Gastroesophageal sphincter (tissue), 4 donors: ENCODE measurements around the gene ATP5ME. TPM values are rescaled to one million over a fixed set of nuclear protein-coding genes. Genes with fewer than 3 reads are reported as not detected.

Source experiments
- ATAC-seq: fragments of 150-250 bp; one replicate; pipeline ENCODE4 v1.9.1; 2016; ENCODE audit warnings: mild to moderate bottlenecking, moderate library complexity
- H3K27ac ChIP-seq, 4 donors: fragments of 200-600 bp; sonication (generic) in 3 of 4; 1 replicate in 3 of 4; 2 replicates in 1 of 4; pipeline ENCODE4 v1.5.1; 2016 to 2019
- H3K27me3 ChIP-seq: fragments of 200-600 bp; sonication (generic); one replicate; pipeline ENCODE4 v1.5.1; 2019
- H3K36me3 ChIP-seq, 2 donors: fragments of 200-600 bp; sonication (generic); one replicate each; pipeline ENCODE4 v1.5.1; 2019; ENCODE audit warnings: control low read depth in 1 of 2
- H3K4me1 ChIP-seq, 3 donors: fragments of 200-600 bp; sonication (generic); 1 replicate in 2 of 3; 2 replicates in 1 of 3; pipeline ENCODE4 v1.5.1; 2016 to 2019; ENCODE audit warnings: control low read depth in 2 of 3
- H3K4me3 ChIP-seq, 2 donors: fragments of 200-600 bp; sonication (generic); one replicate each; pipeline ENCODE4 v1.5.1; 2019; ENCODE audit warnings: mild to moderate bottlenecking in 1 of 2, moderate library complexity in 1 of 2
- H3K9me3 ChIP-seq, 3 donors: fragments of 200-600 bp; sonication (generic); one replicate each; pipeline ENCODE4 v1.5.1; 2017 to 2019; ENCODE audit warnings: control low read depth in 2 of 3
- EP300 ChIP-seq: sonication (generic); formaldehyde crosslinking; IDR thresholded peaks from one replicate; pipeline ENCODE4 v1.6.1; 2017; ENCODE audit warnings: antibody characterized with exemption, mild to moderate bottlenecking
- POLR2A ChIP-seq, 2 donors: fragments of 450-650 bp; IDR thresholded peaks; one replicate each; pipeline ENCODE4 v1.6.1; 2017; ENCODE audit warnings: antibody characterized with exemption in 2 of 2, mild to moderate bottlenecking in 2 of 2, moderate library complexity in 1 of 2
- POLR2AphosphoS5 ChIP-seq: sonication (generic); formaldehyde crosslinking; IDR thresholded peaks from one replicate; pipeline ENCODE4 v1.6.1; 2017; ENCODE audit warnings: antibody characterized with exemption
- WGBS, 2 donors: methylation state at CpG; one replicate each; pipeline ENCODE4 v1.1.5; 2018; ENCODE audit warnings: low coverage in 1 of 2; 5-methylcytosine and 5-hydroxymethylcytosine counted together
- total RNA-seq, 4 donors: library from RNA; depleted of rRNA; stranded (reverse); fragments of >200 nt; gene quantifications; one replicate each; pipeline ENCODE4 v1.1.0, GENCODE V29; 2016
- TF ChIP-seq, protein P1 (sequence below), 4 experiments: fragments of 200-600 bp in 2 of 4; fragments of 450-650 bp in 2 of 4; sonication (generic) in 1 of 4; IDR thresholded peaks; one replicate each; pipeline ENCODE4 v1.5.1; 2017 to 2019; ENCODE audit warnings: antibody characterized with exemption in 4 of 4, mild to moderate bottlenecking in 2 of 4, moderate library complexity in 2 of 4

The ATP5ME gene
- total RNA-seq, 4 donors from 2014 or later = 56.9 to 116 (median 106) TPM

DNA sequence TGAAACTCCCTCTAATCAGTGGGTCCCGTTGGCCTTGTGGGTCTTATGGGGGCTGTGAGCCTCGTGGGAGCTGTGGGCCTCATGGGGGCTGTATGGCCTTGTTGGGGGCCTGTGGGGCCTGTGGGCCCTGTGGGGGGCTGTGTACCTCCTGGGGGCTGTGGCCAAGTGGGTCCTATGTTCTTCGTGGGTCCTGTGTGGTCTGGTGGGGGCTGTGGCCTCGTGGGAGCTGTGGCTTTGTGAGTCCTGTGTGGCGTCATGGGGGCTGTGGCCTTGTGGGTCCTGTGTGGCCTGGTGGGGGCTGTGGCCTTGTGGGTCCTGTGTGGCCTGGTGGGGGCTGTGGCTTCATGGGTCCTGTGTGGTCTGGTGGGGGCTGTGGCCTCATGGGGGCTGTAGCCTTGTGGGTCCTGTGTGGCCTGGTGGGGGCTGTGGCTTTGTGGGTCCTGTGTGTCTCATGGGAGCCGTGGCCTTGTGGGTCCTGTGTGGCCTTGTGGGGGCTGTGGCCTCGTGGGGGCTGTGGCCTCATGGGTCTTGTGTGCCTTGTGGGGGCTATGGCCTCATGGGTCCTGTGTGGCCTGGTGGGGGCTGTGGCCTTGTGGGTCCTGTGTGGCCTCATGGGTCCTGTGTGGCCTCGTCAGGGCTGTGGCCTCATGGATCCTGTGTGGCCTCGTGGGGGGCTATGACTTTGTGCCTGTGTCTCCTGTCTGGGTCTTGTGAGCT, 39.0 kb upstream of the ATP5ME start:
- TF ChIP-seq POLR2AphosphoS5 = no peak
- no peak for TF ChIP-seq POLR2A (IDR thresholded peaks at IDR 0.05)
- no peak for TF ChIP-seq EP300
- TF ChIP-seq, protein P1, sequence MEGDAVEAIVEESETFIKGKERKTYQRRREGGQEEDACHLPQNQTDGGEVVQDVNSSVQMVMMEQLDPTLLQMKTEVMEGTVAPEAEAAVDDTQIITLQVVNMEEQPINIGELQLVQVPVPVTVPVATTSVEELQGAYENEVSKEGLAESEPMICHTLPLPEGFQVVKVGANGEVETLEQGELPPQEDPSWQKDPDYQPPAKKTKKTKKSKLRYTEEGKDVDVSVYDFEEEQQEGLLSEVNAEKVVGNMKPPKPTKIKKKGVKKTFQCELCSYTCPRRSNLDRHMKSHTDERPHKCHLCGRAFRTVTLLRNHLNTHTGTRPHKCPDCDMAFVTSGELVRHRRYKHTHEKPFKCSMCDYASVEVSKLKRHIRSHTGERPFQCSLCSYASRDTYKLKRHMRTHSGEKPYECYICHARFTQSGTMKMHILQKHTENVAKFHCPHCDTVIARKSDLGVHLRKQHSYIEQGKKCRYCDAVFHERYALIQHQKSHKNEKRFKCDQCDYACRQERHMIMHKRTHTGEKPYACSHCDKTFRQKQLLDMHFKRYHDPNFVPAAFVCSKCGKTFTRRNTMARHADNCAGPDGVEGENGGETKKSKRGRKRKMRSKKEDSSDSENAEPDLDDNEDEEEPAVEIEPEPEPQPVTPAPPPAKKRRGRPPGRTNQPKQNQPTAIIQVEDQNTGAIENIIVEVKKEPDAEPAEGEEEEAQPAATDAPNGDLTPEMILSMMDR (IDR thresholded peaks at IDR 0.05) = no peak
- no peaks in the 10 kb centered on the region for H3K9me3 ChIP-seq
- no peaks in the 10 kb centered on the region for H3K27me3 ChIP-seq
- H3K36me3 ChIP-seq = peaks cover 0 to 12% of the 10 kb centered on the region in 2 donors
- no peak overlapping the region for H3K27ac ChIP-seq
- WGBS, 2 donors = 88 to 94% methylated on average over 1 to 2 of the region's 9 CpGs
- H3K4me1 ChIP-seq = peaks cover 2 to 29% (median 5%) of the 10 kb centered on the region in 3 donors
- H3K4me3 ChIP-seq = no peak overlapping the region
- no peak for ATAC-seq

DNA sequence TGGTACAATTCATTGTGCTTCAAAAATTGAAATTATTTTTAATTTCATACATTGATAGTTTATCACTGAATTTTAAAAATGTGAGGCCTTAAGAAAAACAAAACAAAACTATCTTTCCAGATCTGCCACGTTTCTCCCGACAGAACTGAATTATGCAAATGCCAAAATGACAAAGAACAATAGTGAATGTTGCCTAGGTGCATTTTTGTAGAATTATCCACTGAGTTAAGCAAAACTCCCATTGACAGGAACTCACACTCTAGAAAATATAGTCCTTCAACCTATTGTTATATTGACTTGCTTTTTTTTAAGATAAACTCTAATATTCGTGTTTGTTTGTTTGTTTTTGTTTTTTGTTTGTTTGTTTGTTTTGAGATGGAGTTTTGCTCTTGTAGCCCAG, 38.0 kb upstream of the ATP5ME start:
- no peaks in the 10 kb centered on the region for H3K9me3 ChIP-seq
- peaks cover 7 to 31% (median 10%) of the 10 kb centered on the region in 3 donors for H3K4me1 ChIP-seq
- TF ChIP-seq POLR2AphosphoS5 = no peak
- H3K27ac ChIP-seq = no peak overlapping the region
- no peak for ATAC-seq
- WGBS, 2 donors = 45 to 68% methylated on average over 3 of the region's 3 CpGs
- H3K36me3 ChIP-seq = peaks cover 0 to 12% of the 10 kb centered on the region in 2 donors
- H3K27me3 ChIP-seq = no peaks in the 10 kb centered on the region
- H3K4me3 ChIP-seq = no peak overlapping the region

DNA sequence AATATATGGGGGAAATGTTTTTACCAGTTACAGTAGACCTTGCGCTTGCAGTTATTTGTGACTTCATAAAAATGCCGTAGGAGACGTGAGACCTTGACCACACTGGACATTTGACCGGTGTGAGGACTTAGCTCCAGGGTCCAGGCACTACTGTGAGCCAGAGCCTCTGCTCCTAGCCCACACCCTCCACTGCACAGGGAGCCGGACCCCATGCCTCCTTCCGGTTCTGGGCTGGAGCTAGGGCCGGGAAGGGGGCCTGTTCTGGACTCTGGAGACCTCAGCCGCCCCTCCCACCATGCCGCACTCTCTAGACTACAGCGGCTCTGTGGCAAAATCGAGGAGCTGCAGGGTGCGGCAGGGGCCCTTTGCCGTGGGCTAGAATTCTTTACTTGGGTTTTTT, 36.8 kb upstream of the ATP5ME start:
- Histone ChIP-seq H3K9me3 (no peaks in the 10 kb centered on the region), H3K27ac (no peak overlapping the region), H3K4me3 (no peak overlapping the region), H3K36me3 (peaks cover 0 to 12% of the 10 kb centered on the region in 2 donors), H3K4me1 (peaks cover 9 to 41% (median 15%) of the 10 kb centered on the region in 3 donors), H3K27me3 (no peaks in the 10 kb centered on the region)
- 76 to 91% methylated on average over 5 to 8 of the region's 13 CpGs for WGBS, 2 donors
- no peak for ATAC-seq
- TF ChIP-seq EP300 = no peak
- TF ChIP-seq POLR2AphosphoS5 = no peak
- no peak for TF ChIP-seq POLR2A (IDR thresholded peaks at IDR 0.05)
- TF ChIP-seq, protein P1 (IDR thresholded peaks at IDR 0.05) = no peak

DNA sequence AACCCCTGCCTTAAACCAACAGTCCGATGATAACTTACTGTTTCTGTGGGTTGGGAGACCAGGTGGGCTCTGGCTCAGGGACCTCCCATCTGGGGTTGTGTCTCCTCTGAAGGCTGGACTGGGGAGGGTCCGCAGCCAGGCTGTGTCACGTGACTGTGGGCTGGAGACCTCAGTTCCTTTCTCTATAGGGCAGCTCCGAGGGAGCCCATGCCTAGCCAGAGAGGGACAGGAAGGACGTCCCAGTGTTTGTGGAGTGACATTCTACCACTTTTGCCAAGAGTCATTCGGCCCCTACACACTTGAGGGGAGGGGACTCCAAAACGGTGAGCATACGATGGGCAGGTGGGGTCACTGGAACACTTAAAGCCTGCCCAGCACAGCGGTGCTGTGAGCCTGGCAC, 36.0 kb upstream of the ATP5ME start:
- Histone ChIP-seq H3K4me3 (no peak overlapping the region), H3K27me3 (no peaks in the 10 kb centered on the region), H3K36me3 (peaks cover 0 to 12% of the 10 kb centered on the region in 2 donors), H3K4me1 (peaks cover 9 to 44% (median 15%) of the 10 kb centered on the region in 3 donors), H3K27ac (no peak overlapping the region), H3K9me3 (no peaks in the 10 kb centered on the region)
- TF ChIP-seq, protein P1 (IDR thresholded peaks at IDR 0.05) = no peak
- TF ChIP-seq POLR2AphosphoS5 (no peak), POLR2A (IDR thresholded peaks at IDR 0.05) (no peak)
- 79 to 100% methylated on average over 1 to 4 of the region's 9 CpGs for WGBS, 2 donors
- no peak for ATAC-seq

DNA sequence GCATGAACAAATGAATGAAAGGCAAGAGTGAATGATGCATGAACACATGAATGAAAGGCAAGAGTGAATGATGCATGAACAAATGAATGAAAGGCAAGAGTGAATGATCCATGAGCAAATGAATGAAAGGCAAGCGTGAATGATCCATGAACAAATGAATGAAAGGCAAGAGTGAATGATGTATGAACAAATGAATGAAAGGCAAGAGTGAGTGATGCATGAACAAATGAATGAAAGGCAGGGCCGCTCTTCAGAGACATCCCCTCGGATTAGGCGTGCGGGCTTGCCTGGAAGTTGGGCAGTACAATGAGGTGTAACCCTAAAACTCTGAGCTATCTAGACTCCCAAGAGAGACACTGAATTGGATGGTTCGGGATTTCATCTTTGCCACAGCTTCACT, 35.3 kb upstream of the ATP5ME start:
- TF ChIP-seq, protein P1 (IDR thresholded peaks at IDR 0.05) = no peak
- TF ChIP-seq EP300 = no peak
- TF ChIP-seq POLR2AphosphoS5 = no peak
- no peak for TF ChIP-seq POLR2A (IDR thresholded peaks at IDR 0.05)
- Histone ChIP-seq H3K4me1 (peaks cover 9 to 51% (median 15%) of the 10 kb centered on the region in 3 donors), H3K36me3 (peaks cover 0 to 9% of the 10 kb centered on the region in 2 donors), H3K4me3 (no peak overlapping the region), H3K27me3 (no peaks in the 10 kb centered on the region), H3K9me3 (no peaks in the 10 kb centered on the region), H3K27ac (no peak overlapping the region)
- ATAC-seq = no peak
- WGBS, 2 donors = 91 to 92% methylated on average over 5 to 6 of the region's 6 CpGs
